HepG2 (cell line): ENCODE results near the gene MRPS34. TPM values are rescaled to one million over a fixed set of nuclear protein-coding genes. Genes with fewer than 3 reads are reported as not detected.

Source experiments
- ELF1 ChIP-seq: sonication (generic); formaldehyde crosslinking; IDR thresholded peaks from 2 replicates; pipeline ENCODE4 v1.4.0; 2020; ENCODE audit warnings: missing genetic modification reagents
- polyA plus RNA-seq, 8 experiments: library from polyadenylated mRNA; depleted of rRNA in 3 of 8; stranded (reverse) in 7 of 8; unstranded in 1 of 8; fragments of >200 nt; fragmentation: Illumina TruSeq in 4 of 8; extraction: Trizol in 4 of 8; gene quantifications; 2 replicates each; pipeline versions ENCODE4 v1.2.1 to v1.2.3, GENCODE V29; 2011 to 2016; ENCODE audit warnings: low read depth in 4 of 8, missing spikeins in 1 of 8, mixed read lengths in 1 of 8; ENCODE audit not compliant: insufficient read depth in 1 of 8
- total RNA-seq, 5 experiments: library from RNA; depleted of rRNA; stranded (reverse); fragments of >200 nt; fragmentation: Illumina TruSeq; extraction: Trizol; gene quantifications; 2 replicates each; pipeline ENCODE4 v1.2.3, GENCODE V29; 2016; ENCODE audit warnings: low read depth in 1 of 5
- TF ChIP-seq, protein P1 (sequence below): sonication (generic); formaldehyde crosslinking; IDR thresholded peaks from 2 replicates; pipeline ENCODE4 v1.5.0; 2020; ENCODE audit warnings: mild to moderate bottlenecking, missing genetic modification reagents, borderline replicate concordance
- TF ChIP-seq, protein P2 (sequence below): sonication (generic); formaldehyde crosslinking; IDR thresholded peaks from 2 replicates; pipeline ENCODE4 v1.4.0; 2020; ENCODE audit warnings: missing genetic modification reagents
- TF ChIP-seq, protein P3 (sequence below): sonication (generic); formaldehyde crosslinking; IDR thresholded peaks from 2 replicates; pipeline ENCODE4 v1.5.0; 2020; ENCODE audit warnings: missing genetic modification reagents, mild to moderate bottlenecking, borderline replicate concordance
- TF ChIP-seq, protein P4 (sequence below): sonication (generic); formaldehyde crosslinking; IDR thresholded peaks from 2 replicates; pipeline ENCODE4 v1.8.0; 2022; ENCODE audit warnings: missing genetic modification reagents, mild to moderate bottlenecking, borderline replicate concordance
- TF ChIP-seq, protein P5 (sequence below): sonication (generic); formaldehyde crosslinking; IDR thresholded peaks from 2 replicates; pipeline ENCODE4 v1.4.0; 2020; ENCODE audit warnings: mild to moderate bottlenecking, missing genetic modification reagents
- TF ChIP-seq, protein P6 (sequence below): sonication (generic); formaldehyde crosslinking; IDR thresholded peaks from 2 replicates; pipeline ENCODE4 v1.9.0; 2021; ENCODE audit warnings: mild to moderate bottlenecking, missing genetic modification reagents

The MRPS34 gene
- total and polyA plus RNA-seq, 2 of the 13 experiments (the other 11 are each of a cell fraction or from before 2014, with no cell fraction given), result 63.5 to 131 TPM

DNA sequence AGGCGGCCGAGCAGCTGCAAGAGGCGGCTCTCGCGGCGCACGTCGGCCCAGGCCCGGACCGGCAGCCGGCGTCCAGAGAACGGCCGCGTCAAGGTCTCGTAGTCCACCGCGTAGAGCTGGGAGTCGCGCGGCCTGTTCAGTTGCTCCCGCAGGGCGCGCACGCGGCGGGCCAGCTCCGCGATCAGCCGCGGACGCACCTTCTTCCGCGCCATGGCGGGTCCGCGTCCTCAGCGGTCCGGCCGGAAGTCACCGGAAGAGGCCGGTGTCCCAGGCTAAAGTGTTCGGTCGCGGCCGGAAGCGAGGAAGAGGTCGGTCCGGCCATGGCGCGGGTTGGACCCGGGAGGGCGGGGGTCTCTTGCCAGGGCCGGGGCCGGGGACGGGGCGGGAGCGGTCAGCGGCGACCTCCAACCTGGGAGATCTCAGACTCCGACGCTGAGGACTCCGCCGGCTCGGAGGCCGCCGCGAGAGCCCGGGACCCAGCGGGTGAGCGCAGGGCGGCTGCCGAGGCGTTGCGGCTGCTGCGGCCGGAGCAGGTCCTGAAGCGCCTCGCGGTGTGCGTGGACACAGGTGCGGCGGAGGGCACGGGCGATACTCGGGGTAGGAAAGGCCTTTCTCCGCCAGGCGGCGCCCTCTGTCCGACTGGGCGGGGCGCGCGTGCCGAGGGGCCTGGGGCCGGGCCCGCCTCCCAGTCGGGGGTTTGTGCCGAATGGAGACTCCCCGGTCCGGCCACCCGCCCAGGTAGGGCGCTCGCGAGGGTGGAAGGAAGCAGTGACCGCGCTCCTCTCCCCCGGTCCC, at the start of gene MRPS34 (continued):
- TF ChIP-seq, protein P1, sequence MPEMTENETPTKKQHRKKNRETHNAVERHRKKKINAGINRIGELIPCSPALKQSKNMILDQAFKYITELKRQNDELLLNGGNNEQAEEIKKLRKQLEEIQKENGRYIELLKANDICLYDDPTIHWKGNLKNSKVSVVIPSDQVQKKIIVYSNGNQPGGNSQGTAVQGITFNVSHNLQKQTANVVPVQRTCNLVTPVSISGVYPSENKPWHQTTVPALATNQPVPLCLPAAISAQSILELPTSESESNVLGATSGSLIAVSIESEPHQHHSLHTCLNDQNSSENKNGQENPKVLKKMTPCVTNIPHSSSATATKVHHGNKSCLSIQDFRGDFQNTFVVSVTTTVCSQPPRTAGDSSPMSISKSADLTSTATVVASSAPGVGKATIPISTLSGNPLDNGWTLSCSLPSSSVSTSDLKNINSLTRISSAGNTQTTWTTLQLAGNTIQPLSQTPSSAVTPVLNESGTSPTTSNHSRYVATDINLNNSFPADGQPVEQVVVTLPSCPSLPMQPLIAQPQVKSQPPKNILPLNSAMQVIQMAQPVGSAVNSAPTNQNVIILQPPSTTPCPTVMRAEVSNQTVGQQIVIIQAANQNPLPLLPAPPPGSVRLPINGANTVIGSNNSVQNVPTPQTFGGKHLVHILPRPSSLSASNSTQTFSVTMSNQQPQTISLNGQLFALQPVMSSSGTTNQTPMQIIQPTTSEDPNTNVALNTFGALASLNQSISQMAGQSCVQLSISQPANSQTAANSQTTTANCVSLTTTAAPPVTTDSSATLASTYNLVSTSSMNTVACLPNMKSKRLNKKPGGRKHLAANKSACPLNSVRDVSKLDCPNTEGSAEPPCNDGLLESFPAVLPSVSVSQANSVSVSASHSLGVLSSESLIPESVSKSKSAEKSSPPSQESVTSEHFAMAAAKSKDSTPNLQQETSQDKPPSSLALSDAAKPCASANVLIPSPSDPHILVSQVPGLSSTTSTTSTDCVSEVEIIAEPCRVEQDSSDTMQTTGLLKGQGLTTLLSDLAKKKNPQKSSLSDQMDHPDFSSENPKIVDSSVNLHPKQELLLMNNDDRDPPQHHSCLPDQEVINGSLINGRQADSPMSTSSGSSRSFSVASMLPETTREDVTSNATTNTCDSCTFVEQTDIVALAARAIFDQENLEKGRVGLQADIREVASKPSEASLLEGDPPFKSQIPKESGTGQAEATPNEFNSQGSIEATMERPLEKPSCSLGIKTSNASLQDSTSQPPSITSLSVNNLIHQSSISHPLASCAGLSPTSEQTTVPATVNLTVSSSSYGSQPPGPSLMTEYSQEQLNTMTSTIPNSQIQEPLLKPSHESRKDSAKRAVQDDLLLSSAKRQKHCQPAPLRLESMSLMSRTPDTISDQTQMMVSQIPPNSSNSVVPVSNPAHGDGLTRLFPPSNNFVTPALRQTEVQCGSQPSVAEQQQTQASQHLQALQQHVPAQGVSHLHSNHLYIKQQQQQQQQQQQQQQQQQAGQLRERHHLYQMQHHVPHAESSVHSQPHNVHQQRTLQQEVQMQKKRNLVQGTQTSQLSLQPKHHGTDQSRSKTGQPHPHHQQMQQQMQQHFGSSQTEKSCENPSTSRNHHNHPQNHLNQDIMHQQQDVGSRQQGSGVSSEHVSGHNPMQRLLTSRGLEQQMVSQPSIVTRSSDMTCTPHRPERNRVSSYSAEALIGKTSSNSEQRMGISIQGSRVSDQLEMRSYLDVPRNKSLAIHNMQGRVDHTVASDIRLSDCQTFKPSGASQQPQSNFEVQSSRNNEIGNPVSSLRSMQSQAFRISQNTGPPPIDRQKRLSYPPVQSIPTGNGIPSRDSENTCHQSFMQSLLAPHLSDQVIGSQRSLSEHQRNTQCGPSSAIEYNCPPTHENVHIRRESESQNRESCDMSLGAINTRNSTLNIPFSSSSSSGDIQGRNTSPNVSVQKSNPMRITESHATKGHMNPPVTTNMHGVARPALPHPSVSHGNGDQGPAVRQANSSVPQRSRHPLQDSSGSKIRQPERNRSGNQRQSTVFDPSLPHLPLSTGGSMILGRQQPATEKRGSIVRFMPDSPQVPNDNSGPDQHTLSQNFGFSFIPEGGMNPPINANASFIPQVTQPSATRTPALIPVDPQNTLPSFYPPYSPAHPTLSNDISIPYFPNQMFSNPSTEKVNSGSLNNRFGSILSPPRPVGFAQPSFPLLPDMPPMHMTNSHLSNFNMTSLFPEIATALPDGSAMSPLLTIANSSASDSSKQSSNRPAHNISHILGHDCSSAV, result no peak
- TF ChIP-seq ELF1 (CRISPR knock-in tag), result peak; percentile 91
- TF ChIP-seq, protein P2, sequence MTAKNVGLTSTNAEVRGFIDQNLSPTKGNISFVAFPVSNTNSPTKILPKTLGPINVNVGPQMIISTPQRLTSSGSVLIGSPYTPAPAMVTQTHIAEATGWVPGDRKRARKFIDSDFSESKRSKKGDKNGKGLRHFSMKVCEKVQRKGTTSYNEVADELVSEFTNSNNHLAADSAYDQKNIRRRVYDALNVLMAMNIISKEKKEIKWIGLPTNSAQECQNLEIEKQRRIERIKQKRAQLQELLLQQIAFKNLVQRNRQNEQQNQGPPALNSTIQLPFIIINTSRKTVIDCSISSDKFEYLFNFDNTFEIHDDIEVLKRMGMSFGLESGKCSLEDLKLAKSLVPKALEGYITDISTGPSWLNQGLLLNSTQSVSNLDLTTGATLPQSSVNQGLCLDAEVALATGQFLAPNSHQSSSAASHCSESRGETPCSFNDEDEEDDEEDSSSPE, result peak; percentile 81; the same call in 1 of the 2 replicates
- TF ChIP-seq, protein P3, sequence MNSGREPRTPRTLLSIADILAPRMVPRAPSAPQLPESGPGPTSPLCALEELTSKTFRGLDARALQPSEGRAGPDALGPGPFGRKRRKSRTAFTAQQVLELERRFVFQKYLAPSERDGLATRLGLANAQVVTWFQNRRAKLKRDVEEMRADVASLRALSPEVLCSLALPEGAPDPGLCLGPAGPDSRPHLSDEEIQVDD (CRISPR knock-in tag), result no peak
- TF ChIP-seq, protein P4, sequence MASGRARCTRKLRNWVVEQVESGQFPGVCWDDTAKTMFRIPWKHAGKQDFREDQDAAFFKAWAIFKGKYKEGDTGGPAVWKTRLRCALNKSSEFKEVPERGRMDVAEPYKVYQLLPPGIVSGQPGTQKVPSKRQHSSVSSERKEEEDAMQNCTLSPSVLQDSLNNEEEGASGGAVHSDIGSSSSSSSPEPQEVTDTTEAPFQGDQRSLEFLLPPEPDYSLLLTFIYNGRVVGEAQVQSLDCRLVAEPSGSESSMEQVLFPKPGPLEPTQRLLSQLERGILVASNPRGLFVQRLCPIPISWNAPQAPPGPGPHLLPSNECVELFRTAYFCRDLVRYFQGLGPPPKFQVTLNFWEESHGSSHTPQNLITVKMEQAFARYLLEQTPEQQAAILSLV (CRISPR knock-in tag), result peak; percentile 80; the same call in 1 of the 2 replicates
- TF ChIP-seq, protein P5, sequence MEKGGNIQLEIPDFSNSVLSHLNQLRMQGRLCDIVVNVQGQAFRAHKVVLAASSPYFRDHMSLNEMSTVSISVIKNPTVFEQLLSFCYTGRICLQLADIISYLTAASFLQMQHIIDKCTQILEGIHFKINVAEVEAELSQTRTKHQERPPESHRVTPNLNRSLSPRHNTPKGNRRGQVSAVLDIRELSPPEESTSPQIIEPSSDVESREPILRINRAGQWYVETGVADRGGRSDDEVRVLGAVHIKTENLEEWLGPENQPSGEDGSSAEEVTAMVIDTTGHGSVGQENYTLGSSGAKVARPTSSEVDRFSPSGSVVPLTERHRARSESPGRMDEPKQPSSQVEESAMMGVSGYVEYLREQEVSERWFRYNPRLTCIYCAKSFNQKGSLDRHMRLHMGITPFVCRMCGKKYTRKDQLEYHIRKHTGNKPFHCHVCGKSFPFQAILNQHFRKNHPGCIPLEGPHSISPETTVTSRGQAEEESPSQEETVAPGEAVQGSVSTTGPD, result no peak
- TF ChIP-seq, protein P6, sequence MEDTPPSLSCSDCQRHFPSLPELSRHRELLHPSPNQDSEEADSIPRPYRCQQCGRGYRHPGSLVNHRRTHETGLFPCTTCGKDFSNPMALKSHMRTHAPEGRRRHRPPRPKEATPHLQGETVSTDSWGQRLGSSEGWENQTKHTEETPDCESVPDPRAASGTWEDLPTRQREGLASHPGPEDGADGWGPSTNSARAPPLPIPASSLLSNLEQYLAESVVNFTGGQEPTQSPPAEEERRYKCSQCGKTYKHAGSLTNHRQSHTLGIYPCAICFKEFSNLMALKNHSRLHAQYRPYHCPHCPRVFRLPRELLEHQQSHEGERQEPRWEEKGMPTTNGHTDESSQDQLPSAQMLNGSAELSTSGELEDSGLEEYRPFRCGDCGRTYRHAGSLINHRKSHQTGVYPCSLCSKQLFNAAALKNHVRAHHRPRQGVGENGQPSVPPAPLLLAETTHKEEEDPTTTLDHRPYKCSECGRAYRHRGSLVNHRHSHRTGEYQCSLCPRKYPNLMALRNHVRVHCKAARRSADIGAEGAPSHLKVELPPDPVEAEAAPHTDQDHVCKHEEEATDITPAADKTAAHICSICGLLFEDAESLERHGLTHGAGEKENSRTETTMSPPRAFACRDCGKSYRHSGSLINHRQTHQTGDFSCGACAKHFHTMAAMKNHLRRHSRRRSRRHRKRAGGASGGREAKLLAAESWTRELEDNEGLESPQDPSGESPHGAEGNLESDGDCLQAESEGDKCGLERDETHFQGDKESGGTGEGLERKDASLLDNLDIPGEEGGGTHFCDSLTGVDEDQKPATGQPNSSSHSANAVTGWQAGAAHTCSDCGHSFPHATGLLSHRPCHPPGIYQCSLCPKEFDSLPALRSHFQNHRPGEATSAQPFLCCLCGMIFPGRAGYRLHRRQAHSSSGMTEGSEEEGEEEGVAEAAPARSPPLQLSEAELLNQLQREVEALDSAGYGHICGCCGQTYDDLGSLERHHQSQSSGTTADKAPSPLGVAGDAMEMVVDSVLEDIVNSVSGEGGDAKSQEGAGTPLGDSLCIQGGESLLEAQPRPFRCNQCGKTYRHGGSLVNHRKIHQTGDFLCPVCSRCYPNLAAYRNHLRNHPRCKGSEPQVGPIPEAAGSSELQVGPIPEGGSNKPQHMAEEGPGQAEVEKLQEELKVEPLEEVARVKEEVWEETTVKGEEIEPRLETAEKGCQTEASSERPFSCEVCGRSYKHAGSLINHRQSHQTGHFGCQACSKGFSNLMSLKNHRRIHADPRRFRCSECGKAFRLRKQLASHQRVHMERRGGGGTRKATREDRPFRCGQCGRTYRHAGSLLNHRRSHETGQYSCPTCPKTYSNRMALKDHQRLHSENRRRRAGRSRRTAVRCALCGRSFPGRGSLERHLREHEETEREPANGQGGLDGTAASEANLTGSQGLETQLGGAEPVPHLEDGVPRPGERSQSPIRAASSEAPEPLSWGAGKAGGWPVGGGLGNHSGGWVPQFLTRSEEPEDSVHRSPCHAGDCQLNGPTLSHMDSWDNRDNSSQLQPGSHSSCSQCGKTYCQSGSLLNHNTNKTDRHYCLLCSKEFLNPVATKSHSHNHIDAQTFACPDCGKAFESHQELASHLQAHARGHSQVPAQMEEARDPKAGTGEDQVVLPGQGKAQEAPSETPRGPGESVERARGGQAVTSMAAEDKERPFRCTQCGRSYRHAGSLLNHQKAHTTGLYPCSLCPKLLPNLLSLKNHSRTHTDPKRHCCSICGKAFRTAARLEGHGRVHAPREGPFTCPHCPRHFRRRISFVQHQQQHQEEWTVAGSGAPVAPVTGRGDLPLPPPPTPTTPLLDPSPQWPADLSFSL (CRISPR knock-in tag), result no peak; the same call in 1 of the 2 replicates
